Erythroblast (primary cell): ENCODE results near the gene HSF5.

ENCODE experiments used
- GATA1 ChIP-seq: IDR thresholded peaks from 2 replicates; pipeline ENCODE4 v1.6.1; 2011; ENCODE audit warnings: low read depth, mild to moderate bottlenecking, control low read depth, low read length, moderate library complexity
- POLR2A ChIP-seq: IDR thresholded peaks from 2 replicates; pipeline ENCODE4 v1.6.1; 2011; ENCODE audit warnings: mild to moderate bottlenecking, low read length

DNA sequence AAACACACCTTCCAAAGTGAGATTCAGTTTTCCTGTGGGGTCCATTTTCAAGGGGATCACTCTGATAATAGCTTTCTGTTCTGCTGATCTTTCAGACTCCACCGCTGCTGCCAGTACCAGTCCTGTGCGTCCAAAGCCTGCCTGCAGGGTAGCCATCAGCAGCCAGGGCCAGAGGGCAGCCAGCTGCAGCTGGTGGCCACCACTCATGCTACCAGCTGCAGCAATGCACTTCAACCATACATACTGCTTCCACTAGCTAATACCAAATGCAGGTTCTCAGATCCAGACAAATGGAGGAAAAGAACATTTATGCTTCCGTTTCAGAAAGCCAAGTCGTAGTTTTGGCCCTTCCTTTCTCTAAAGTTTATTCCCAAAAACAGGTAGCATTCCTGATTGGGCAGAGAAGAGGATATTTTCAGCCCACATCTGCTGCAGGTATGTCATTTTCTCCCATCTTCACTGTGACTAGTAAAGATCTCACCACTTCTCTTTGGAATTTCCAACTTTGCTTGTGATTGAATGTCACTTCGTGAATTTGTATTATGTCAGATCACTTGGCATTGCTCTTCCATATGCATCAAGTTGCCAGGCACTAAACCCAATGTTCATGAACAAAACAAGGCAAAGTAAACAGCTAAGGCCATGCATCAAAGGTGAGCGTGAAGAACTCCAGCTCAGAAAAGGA is 72.7 kb downstream of the HSF5 start:
- no peak for TF ChIP-seq POLR2A
- TF ChIP-seq GATA1, result no peak
